AG10803 (cell line): ENCODE data around the gene ATCAY.
"Not testable (repeated sequence)": the region's sequence is repeated elsewhere in the genome, so short reads cannot be mapped to it uniquely, and the experiment has no call there.

Source experiments
- DNase-seq: peaks from one replicate; pipeline ENCODE4 v3.0.0; 2010; ENCODE audit warnings: low read depth
- H3K4me3 ChIP-seq: 2 replicates; pipeline ENCODE4 v1.5.1; 2011; ENCODE audit warnings: mild to moderate bottlenecking, low read length, control low read depth
- CTCF ChIP-seq: conservative IDR thresholded peaks from 2 replicates; pipeline ENCODE4 v1.5.1; 2011; ENCODE audit warnings: mild to moderate bottlenecking, low read length, control low read depth, inconsistent platforms

ATCAY gene

GRCh38 chr19:3959766-3960131, 79.3 kb downstream of the ATCAY start:
- no peak for DNase-seq
- no peak for TF ChIP-seq CTCF
- no peak overlapping the region for H3K4me3 ChIP-seq

GRCh38 chr19:3961007-3961406, 80.5 kb downstream of the ATCAY start:
- no peak overlapping the region for H3K4me3 ChIP-seq
- DNase-seq = no peak
- no peak for TF ChIP-seq CTCF

GRCh38 chr19:3963458-3964255, 83.2 kb downstream of the ATCAY start:
- no peak for DNase-seq
- TF ChIP-seq CTCF = no peak
- H3K4me3 ChIP-seq = no peak overlapping the region

- no peak for TF ChIP-seq CTCF
- H3K4me3 ChIP-seq = no peak overlapping the region
- DNase-seq = no peak
These were observed 84.0 kb downstream of the ATCAY start for GRCh38 chr19:3964256-3965194.

- DNase-seq = no peak
- TF ChIP-seq CTCF = no peak
- no peak overlapping the region for H3K4me3 ChIP-seq
These were observed 85.8 kb downstream of the ATCAY start for GRCh38 chr19:3966051-3967017.

- not testable (repeated sequence) for H3K4me3 ChIP-seq
These were observed 87.5 kb downstream of the ATCAY start for GRCh38 chr19:3967983-3968382.

More at GRCh38 chr19:3967983-3968382, 87.5 kb downstream of the ATCAY start:
- not testable (repeated sequence) for DNase-seq
